GM18861 (cell line): ENCODE data around the gene BATF3.
A peak's percentile ranks its signal among the peaks of the same experiment; 100 is the strongest.
"Not testable (repeated sequence)": the region's sequence is repeated elsewhere in the genome, so short reads cannot be mapped to it uniquely, and the experiment has no call there.

ENCODE experiments used
- ATAC-seq: cut with Tn5 transposase; IDR thresholded peaks from one replicate; pipeline ENCODE4 v1.9.1; 2021; ENCODE audit not compliant: unreplicated experiment

The BATF3 gene

DNA sequence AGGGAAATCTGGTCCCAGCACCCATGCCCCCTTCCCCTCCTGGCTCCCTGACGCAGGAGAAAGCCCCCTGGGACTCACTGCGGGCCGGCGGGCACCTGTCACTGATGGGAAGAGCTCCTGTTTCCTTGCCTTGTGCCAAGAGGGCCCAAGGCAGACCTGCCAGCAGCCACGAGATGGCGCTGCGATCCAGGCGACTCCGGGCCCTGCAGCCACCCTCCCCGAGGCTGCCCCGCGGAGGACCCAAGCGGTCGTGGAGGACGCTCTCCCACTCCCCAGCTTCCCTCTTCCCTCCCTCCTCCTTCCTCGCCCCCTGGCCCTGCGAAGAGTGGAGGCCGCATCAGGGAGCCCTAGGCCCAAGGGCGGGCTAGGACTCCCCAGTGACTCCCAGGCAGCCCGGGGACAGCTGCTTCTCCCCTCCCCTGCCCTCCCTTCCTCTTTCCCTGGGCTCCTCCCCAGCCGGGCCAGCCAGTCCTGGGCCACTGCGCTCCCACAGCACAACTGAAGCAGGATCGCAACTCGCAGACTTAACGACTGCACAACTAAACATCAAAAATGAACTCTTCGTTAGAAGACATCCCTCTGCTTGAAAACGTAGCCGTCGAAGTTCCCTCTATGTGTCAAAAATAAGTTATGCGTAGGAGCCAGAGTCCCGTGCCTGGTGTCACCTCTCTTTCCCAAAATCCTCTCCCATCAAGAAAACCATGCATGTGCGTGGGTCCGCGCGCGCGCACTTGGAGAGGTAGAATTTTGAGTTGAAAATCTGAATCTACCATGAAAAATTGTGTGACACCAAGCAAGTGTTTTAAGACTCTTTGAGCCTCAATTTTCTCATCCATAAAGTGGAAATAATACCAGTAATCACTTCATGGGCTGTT lies 34.2 kb downstream of the BATF3 start:
- ATAC-seq, result peak; percentile 86

GRCh38 chr1:212664409-212665199 lies 35.0 kb downstream of the BATF3 start:
- no peak for ATAC-seq

DNA sequence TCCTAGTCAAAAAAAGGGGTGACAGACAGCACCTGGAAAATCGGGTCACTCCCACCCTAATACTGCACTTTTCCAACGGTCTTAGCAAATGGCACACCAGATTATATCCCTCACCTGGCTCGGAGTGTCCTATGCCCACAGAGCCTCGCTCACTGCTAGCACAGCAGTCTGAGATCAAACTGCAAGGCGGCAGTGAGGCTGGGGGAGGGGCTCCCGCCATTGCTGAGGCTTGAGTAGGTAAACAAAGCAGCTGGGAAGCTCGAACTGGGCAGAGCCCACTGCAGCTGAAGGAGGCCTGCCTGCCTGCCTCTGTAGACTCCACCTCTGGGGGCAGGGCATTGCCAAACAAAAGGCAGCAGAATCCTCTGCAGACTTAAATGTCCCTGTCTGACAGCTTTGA lies 41.4 kb downstream of the BATF3 start:
- not testable (repeated sequence) for ATAC-seq

DNA sequence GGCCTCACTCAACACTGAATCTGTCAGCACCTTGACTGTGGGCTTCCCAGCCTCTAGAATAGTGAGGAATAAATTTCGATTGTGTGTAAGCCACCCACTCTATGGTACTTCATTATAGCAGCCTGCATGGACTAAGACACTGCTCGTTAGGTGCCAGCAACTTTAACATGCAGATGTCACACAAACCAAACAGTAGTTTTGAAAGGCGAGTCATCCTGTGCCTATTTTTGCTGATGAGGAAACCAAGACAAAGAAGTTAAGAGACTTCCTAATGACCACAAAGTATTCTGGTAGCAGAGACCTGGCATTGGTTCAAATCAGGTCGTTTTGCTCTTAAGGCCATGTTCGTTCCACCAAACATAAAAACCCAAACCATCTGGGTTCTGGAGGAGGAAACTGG lies 42.9 kb downstream of the BATF3 start:
- no peak for ATAC-seq

DNA sequence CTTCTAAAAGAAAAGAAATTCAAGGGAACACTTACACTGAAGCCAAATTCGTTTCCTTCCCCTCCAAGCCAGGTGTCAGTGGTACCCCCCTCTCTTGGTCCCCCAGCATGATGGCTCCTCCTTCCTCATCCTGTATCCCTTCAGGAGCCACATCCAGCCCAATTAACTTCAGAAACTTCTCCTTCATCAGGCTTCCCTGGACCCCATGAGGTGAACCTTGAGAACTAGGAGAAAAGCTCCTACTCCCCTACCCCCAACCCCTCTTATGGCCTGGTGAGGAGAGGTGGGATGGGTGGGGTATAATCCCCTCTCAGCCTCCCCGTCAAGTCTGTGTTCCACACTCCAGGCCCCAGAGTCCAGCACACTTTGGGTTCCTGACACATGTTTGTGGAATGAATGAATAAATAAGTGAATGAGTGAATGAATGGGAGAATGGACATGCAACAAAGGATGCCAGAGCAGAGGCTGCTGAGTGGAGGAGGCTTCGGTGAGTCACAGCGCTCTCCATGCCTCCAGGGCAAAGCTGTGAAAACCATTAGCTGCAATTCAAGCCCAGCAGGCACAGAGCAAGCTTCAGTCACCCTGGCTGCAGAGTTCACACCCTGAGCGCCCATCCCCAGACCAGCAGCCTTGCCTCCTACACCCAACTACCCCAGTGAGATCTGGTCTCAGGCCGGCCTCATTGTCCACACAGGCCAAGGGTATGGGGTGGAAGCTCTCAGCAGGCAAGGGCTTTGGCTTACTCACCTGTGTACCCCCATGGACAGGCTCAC lies 43.8 kb downstream of the BATF3 start:
- no peak for ATAC-seq

DNA sequence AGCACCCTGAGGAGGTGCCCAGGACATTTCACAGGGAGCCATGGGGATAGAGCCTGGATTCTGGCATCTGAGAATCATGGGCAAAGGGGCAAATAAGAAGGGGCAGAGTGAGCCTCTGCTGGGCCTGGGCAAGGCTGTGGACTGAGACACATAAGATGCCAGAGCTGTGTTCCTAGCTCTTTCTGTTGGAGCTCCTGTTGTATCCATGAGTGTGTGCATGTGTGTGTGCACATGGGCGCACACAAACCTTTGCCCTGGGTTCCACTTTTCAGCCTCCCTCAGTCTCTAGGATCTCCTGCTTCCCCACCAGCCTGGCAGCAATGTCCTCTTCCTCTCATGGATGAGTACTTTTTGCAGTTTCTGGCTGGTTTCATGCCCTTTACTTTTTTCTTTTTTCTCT lies 47.0 kb downstream of the BATF3 start:
- ATAC-seq, result no peak

DNA sequence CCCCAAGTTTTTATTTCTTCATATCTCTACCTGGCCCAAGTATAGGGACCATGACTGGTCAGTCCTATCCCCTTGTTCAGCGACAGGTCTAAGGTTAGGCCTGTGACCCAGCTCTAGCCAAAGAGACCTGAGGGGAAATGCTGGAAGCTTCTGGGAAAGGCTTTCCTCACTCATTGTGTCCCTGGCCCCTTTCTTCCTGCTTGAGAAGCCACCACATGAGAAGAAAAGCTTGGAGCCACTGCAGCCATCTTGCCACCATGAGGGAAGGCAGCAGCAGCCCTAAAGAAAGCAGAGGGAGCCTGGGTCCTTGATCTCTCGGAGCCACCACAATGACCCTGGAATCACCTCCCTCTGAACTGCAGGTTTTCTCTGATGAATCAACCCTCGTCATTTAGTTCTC lies 47.7 kb downstream of the BATF3 start:
- ATAC-seq, result no peak

DNA sequence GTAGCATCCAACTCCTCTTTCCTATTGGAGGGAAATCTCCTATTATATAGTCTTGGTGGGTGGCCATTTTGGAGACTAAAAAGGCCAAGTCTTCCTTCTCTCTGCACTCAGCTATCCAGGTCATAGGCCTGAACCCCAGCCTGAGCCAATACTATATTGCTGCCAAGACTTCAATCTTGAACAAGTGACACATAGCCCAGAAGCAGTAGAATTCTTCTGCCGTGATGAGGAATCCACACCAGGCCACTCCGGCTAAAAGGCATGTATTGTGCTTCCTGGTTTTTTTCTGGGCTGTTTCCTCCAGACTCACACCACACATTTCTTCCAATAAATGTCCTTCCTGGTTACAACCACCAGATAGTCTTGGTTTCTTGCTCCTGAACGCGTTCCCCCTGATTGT lies 48.1 kb downstream of the BATF3 start:
- ATAC-seq, result no peak

DNA sequence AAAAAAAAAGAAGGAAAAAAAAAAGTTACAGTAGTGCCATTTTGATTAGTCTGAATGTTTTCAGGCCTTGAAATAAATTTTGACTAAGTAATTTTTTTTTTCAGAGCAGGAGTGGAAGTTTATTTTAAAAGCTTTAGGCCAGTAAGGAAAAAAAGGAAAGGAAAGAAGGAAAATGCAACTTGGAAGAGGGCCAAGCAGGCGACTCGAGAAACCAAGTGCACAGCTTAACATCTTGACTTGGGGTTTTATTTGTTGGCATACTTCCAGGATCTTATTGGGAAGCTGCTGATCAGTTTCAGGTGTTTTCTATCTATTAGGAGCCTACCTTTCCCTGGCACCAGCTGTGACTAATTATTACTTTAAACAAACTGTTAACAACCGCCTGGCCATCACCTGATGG lies 49.4 kb downstream of the BATF3 start:
- ATAC-seq, result no peak

- no peak for ATAC-seq
Observed at GRCh38 chr1:212649020-212649419, 50.6 kb downstream of the BATF3 start.

- no peak for ATAC-seq
Observed at GRCh38 chr1:212648431-212648830, 51.2 kb downstream of the BATF3 start.

GRCh38 chr1:212647004-212647403 lies 52.6 kb downstream of the BATF3 start:
- no peak for ATAC-seq

DNA sequence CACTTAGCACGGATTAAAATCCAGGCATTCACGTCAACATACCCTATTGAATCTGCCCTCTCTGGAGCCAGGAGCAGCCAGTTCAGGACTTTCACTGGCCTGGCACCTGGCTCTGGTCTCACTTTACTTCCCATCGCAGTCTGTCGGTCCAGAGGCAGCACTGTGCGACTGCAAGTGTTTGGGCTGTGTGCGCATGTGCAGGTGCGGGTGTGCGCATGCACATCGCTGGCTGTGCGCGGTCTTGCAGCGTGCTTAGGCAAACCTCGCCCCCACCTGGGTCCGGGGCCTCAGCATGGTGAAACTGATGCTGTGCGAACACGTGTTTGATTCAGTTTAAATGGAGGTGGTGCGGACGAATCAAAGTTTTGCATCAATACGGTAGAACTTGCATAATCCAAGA lies 53.1 kb downstream of the BATF3 start:
- ATAC-seq, result no peak

DNA sequence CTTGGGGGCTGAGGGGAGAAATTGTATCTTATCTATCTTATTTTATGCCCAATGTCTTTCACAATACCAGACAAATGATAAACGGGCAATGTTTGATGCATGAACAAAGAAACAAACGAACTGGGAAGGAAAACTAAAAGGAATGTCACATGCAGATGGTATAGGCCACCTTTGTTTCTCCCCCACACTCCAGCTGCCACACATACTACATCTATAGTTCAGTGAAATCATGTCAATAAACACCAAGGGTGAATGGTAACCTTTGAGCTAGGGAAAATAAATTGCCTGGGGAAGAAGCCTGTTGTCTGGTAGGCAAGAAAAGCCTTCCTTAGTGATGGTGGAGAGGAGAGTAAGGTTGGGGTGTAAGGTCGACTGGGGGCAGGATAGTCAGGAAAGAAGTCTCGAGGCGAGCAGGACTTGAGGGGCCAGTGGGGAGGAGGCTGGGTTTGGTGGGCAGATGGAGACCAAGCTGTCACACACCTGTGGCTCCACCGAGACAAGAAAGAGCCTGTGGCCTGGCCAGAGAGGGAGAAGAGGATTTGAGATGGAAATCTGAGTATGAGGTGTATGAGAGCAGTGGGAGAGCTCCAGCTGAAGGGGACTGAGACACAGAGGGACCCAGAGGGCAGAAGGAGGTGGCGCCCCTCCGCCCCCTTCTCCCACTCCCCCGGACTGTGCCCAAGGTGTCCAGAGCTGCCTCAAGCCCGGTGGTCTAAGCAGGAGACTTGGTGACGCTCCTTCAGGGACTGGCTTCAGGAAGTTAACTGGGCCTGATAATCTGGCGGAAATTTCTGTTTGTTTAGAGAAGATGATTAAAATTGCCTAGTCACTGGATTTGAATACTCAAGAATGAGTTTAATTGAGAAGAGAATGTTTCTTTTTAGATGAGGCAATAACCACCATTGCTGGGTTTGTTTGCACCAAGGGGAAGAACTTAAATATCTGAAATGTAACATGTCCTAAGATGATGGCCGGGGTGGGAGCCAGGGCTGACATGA lies 53.8 kb downstream of the BATF3 start:
- no peak for ATAC-seq

DNA sequence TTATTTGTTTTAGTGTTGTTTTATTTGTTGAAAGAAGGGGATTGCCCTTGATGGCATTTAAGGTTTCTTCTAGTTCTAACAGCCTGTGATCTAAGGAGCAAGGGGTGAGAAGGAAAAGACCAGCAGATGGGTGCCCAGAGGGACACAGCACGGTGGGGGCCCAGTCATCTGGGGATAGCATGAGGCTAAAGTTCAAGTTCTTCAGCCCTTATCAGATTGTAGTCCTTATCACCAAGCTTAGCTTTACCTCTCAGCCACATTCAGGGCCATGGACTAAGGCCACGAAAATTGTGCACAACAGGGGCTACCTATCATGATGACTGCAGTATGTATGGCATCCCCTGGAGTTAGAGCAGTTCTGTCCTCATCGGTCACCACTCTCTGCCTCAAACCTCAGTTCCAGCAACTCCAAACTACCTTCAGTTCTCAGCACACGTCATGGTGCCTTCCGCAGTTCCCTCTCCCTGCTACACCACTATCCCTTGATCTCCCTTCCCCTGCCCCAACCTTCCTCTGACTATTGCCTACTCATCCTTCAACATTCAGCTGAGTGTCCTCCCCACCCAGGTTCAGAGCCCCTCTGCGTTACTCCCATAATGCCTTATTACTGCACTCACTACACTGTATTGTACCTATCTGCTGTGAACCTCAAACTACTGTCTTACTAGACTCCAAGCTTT lies 54.6 kb downstream of the BATF3 start:
- ATAC-seq, result no peak

GRCh38 chr1:212643877-212644276 lies 55.8 kb downstream of the BATF3 start:
- ATAC-seq, result no peak

DNA sequence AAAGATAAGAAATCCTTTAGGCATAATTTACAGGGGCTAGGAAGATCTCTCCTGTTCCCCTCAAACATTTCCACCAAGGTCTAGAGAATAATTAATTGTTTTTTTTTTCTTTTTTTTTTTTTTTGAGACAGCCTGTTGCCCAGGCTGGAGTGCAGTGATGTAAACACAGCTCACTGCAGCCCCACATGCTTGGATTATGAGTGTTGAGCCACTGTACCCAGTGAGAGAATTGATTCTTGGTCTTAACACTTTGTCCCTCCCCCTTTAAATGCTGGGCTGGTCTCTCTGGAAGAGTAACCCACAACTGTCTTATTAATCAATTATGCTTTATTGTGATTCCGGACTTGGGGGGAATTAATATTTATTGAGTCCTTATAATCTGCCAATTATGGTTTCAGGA lies 57.7 kb downstream of the BATF3 start:
- ATAC-seq, result no peak

DNA sequence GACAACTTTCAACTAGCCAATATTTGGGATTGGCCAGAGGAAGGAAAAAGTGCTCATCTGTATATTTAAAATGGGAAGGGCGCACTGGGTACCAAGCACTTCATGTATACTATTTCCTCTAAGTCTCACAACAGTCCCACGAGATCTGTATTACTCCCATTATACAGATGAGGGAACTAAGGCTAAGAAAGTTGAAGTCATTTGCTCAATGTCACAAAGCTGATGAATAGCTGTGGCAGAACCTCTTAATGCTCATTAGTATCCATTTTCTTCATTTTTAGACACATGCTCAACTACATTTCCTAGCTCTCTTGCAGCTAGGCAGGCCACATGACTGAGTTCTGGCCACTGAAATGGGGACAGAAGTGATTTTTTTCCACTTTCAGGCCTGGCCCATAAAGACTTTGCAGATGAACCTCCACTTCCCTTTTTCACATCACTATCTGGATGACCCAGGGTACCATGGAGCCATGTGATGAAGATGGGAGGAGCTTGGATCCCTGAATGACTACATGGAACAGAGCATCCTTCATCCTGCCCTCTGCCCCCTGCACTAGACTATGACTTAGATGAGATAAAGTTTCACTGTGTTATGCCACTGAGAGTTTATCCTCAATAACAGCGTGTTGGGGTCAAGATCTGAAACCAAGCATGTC lies 59.3 kb downstream of the BATF3 start:
- no peak for ATAC-seq

DNA sequence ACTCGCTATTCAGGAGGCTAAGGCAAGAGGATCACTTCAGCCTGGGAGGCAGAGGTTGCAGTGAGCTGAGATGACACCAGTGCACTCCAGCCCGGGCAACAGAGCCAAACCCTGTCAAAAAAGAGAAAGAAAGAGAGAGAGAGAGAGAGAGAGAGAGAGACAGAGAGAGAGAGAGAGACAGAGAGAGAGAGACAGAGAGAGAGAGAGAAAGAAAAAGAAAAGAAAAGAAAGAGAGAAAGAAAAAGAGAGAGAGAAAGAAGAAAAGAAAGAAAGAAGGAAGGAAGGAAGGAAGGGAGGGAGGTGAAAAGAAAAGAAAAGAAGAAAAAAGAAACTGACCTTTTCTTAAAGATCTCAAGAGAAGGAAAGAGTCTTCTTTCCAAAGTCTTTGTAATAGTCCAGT lies 60.1 kb downstream of the BATF3 start:
- ATAC-seq, result not testable (repeated sequence)
